H9 (cell line): ENCODE measurements around the gene PHKA1. TPM values are rescaled to one million over a fixed set of nuclear protein-coding genes. Genes with fewer than 3 reads are reported as not detected.

Experiments
- DNase-seq: peaks from one replicate; pipeline ENCODE4 v3.0.0-alpha.2; 2017
- H2AFZ ChIP-seq: one replicate; pipeline ENCODE4 v1.6.1; 2013; ENCODE audit warnings: mild to moderate bottlenecking, low read length, control low read depth, moderate library complexity
- H2AK5ac ChIP-seq: 2 replicates; pipeline ENCODE4 v1.6.1; 2013; ENCODE audit warnings: low read length, control low read depth, mixed read lengths; ENCODE audit not compliant: insufficient read length
- H2BK120ac ChIP-seq: one replicate; pipeline ENCODE4 v1.6.1; 2013; ENCODE audit warnings: low read depth, mild to moderate bottlenecking, low read length, control low read depth, inconsistent platforms; ENCODE audit not compliant: poor library complexity, severe bottlenecking
- H2BK12ac ChIP-seq: 2 replicates; pipeline ENCODE4 v1.6.1; 2013; ENCODE audit warnings: low read length, control low read depth, mixed read lengths, low read depth; ENCODE audit not compliant: insufficient read length
- H2BK15ac ChIP-seq: 2 replicates; pipeline ENCODE4 v1.6.1; 2013; ENCODE audit warnings: low read depth, low read length, control low read depth
- H2BK20ac ChIP-seq: one replicate; pipeline ENCODE4 v1.6.1; 2013; ENCODE audit warnings: low read depth, mild to moderate bottlenecking, low read length, control low read depth, inconsistent platforms; ENCODE audit not compliant: poor library complexity, severe bottlenecking
- H2BK5ac ChIP-seq: 2 replicates; pipeline ENCODE4 v1.6.1; 2013; ENCODE audit warnings: low read length, control low read depth, mixed read lengths; ENCODE audit not compliant: insufficient read length
- H3K14ac ChIP-seq: 2 replicates; pipeline ENCODE4 v1.6.1; 2013; ENCODE audit warnings: low read length, control low read depth; ENCODE audit not compliant: insufficient read depth
- H3K18ac ChIP-seq: 2 replicates; pipeline ENCODE4 v1.6.1; 2013; ENCODE audit warnings: low read depth, mild to moderate bottlenecking, mixed read lengths, low read length, control low read depth; ENCODE audit not compliant: insufficient read length
- H3K23ac ChIP-seq: 2 replicates; pipeline ENCODE4 v1.6.1; 2013; ENCODE audit warnings: low read length, control low read depth, mixed read lengths, low read depth; ENCODE audit not compliant: insufficient read length
- H3K23me2 ChIP-seq: 2 replicates; pipeline ENCODE4 v1.6.1; 2013; ENCODE audit warnings: low read depth, mild to moderate bottlenecking, mixed read lengths, low read length, control low read depth; ENCODE audit not compliant: insufficient read length, poor library complexity, severe bottlenecking
- H3K27ac ChIP-seq: 2 replicates; pipeline ENCODE4 v1.5.1; 2013; ENCODE audit warnings: low read length, control low read depth, mixed read lengths, low read depth; ENCODE audit not compliant: insufficient read length
- H3K27me3 ChIP-seq: 2 replicates; pipeline ENCODE4 v1.6.1; 2013; ENCODE audit warnings: low read length, control low read depth, inconsistent platforms; ENCODE audit not compliant: insufficient read depth
- H3K4ac ChIP-seq: 2 replicates; pipeline ENCODE4 v1.6.1; 2013; ENCODE audit warnings: low read depth, mild to moderate bottlenecking, control low read depth, inconsistent platforms, low read length, moderate library complexity
- H3K4me1 ChIP-seq: 2 replicates; pipeline ENCODE4 v1.6.1; 2013; ENCODE audit warnings: low read length, control low read depth, inconsistent platforms; ENCODE audit not compliant: insufficient read depth
- H3K4me2 ChIP-seq: 2 replicates; pipeline ENCODE4 v1.6.1; 2013; ENCODE audit warnings: low read length, control low read depth, mixed read lengths; ENCODE audit not compliant: insufficient read length, insufficient read depth
- H3K56ac ChIP-seq: 2 replicates; pipeline ENCODE4 v1.6.1; 2013; ENCODE audit warnings: low read depth, mild to moderate bottlenecking, mixed read lengths, low read length, control low read depth; ENCODE audit not compliant: insufficient read length
- H3K79me1 ChIP-seq: 2 replicates; pipeline ENCODE4 v1.6.1; 2013; ENCODE audit warnings: low read depth, mild to moderate bottlenecking, moderate library complexity, low read length, control low read depth, inconsistent platforms; ENCODE audit not compliant: insufficient read depth, poor library complexity, severe bottlenecking
- H3K79me2 ChIP-seq: 2 replicates; pipeline ENCODE4 v1.6.1; 2013; ENCODE audit warnings: low read length, control low read depth, inconsistent platforms; ENCODE audit not compliant: insufficient read depth
- H3K9ac ChIP-seq: 2 replicates; pipeline ENCODE4 v1.6.1; 2013; ENCODE audit warnings: low read length, control low read depth, mixed read lengths; ENCODE audit not compliant: insufficient read length; ENCODE audit errors: extremely low read depth
- H3K9me3 ChIP-seq: one replicate; pipeline ENCODE4 v1.6.1; 2013; ENCODE audit warnings: low read depth, low read length, inconsistent platforms; ENCODE audit not compliant: control insufficient read depth
- H3T11ph ChIP-seq: one replicate; pipeline ENCODE4 v1.6.1; 2013; ENCODE audit warnings: mild to moderate bottlenecking, low read length, control low read depth, inconsistent platforms
- H4K20me1 ChIP-seq: one replicate; pipeline ENCODE4 v1.6.1; 2013; ENCODE audit not compliant: control insufficient read depth, insufficient read length, insufficient read depth
- H4K5ac ChIP-seq: 2 replicates; pipeline ENCODE4 v1.6.1; 2013; ENCODE audit warnings: low read depth, mild to moderate bottlenecking, mixed read lengths, low read length, control low read depth; ENCODE audit not compliant: insufficient read length
- H4K8ac ChIP-seq: replicated peaks from 2 replicates; pipeline ENCODE4 v1.6.1; 2013; ENCODE audit warnings: low read length, control low read depth, mixed read lengths, low read depth; ENCODE audit not compliant: insufficient read length
- H4K91ac ChIP-seq: 2 replicates; pipeline ENCODE4 v1.6.1; 2013; ENCODE audit warnings: low read depth, mild to moderate bottlenecking, moderate library complexity, mixed read lengths, low read length, control low read depth; ENCODE audit not compliant: insufficient read length
- H3K27ac Mint-ChIP-seq, 3 experiments: 2 replicates in 2 of 3; 3 replicates in 1 of 3; pipeline ENCODE4 v1.8.0; 2020 to 2021; ENCODE audit warnings: mixed read lengths in 3 of 3, mild to moderate bottlenecking in 1 of 3, moderate library complexity in 1 of 3
- H3K27me3 Mint-ChIP-seq: 2 replicates; pipeline ENCODE4 v1.8.0; 2021; ENCODE audit warnings: low read depth, mild to moderate bottlenecking, moderate library complexity, mixed read lengths
- H3K36me3 Mint-ChIP-seq, 3 experiments: 2 replicates in 2 of 3; 3 replicates in 1 of 3; pipeline ENCODE4 v1.8.0; 2020 to 2021; ENCODE audit warnings: low read depth in 3 of 3, mixed read lengths in 3 of 3; ENCODE audit not compliant: insufficient read depth in 1 of 3
- H3K4me1 Mint-ChIP-seq, 2 experiments: 2 replicates each; pipeline ENCODE4 v1.8.0; 2020; ENCODE audit warnings: mixed read lengths in 2 of 2
- H3K4me3 Mint-ChIP-seq, 2 experiments: 2 replicates in 1 of 2; 3 replicates in 1 of 2; pipeline ENCODE4 v1.8.0; 2020 to 2021; ENCODE audit warnings: mild to moderate bottlenecking in 2 of 2, mixed read lengths in 2 of 2, moderate library complexity in 1 of 2
- H3K9me3 Mint-ChIP-seq, 2 experiments: 2 replicates in 1 of 2; 3 replicates in 1 of 2; pipeline ENCODE4 v1.8.0; 2020; ENCODE audit warnings: mild to moderate bottlenecking in 2 of 2, mixed read lengths in 2 of 2, moderate library complexity in 1 of 2
- WGBS: extraction: QIAGEN DNeasy Blood & Tissue Kit; methylation state at CpG from one replicate; pipeline ENCODE4 v1.1.7; 2013; ENCODE audit warnings: missing lambda C conversion rate, low lambda C conversion rate, mixed read lengths; ENCODE audit not compliant: insufficient read length; ENCODE audit errors: extremely low coverage; 5-methylcytosine and 5-hydroxymethylcytosine counted together
- total RNA-seq: library from RNA; stranded (reverse); gene quantifications from 2 replicates; pipeline ENCODE4 v1.2.1, GENCODE V29; 2021
- TF ChIP-seq, protein P1 (sequence below): fragments of 200-600 bp; sonication (generic); conservative IDR thresholded peaks from 3 replicates; pipeline ENCODE4 v1.8.0; 2021; ENCODE audit warnings: antibody characterized with exemption, mild to moderate bottlenecking

PHKA1 gene
- total RNA-seq, 1 experiment from 2014 or later, result 6.6 TPM

- no peaks in the 10 kb centered on the region for H3K79me2 ChIP-seq
- no peak overlapping the region for H4K8ac ChIP-seq
- H2BK120ac ChIP-seq, result no peak overlapping the region
- H4K5ac ChIP-seq, result no peak overlapping the region
- H3K4ac ChIP-seq, result no peak overlapping the region
- no peak overlapping the region for H4K91ac ChIP-seq
- H3K79me1 ChIP-seq, result no peaks in the 10 kb centered on the region
- no CpG with 5 or more reads among the region's 7 CpGs for WGBS
- Mint-ChIP-seq H3K36me3 (peaks cover 4 to 25% (median 22%) of the 10 kb centered on the region in 3 experiments), H3K4me1 (no peaks in the 10 kb centered on the region; a peak in 1 of 4 replicates), H3K27ac (peak overlapping the region in 1 of 3 experiments; percentile 97; a peak in 1 of 7 replicates), H3K4me3 (peak overlapping the region; percentile 91 to 93), H3K9me3 (peaks cover 67 to 70% of the 10 kb centered on the region in 2 experiments), H3K27me3 (peaks cover 4% of the 10 kb centered on the region)
- H3T11ph ChIP-seq, result no peak overlapping the region
- no peak overlapping the region for H3K27ac ChIP-seq
- no peak for DNase-seq
- peak overlapping the region; percentile 60 for H2AFZ ChIP-seq
- H2AK5ac ChIP-seq, result no peak overlapping the region
- no peak overlapping the region for H2BK15ac ChIP-seq
- H2BK20ac ChIP-seq, result no peak overlapping the region
- H3K4me2 ChIP-seq, result peak overlapping the region; percentile 85
- H4K20me1 ChIP-seq, result no peaks in the 10 kb centered on the region
- TF ChIP-seq, protein P1, sequence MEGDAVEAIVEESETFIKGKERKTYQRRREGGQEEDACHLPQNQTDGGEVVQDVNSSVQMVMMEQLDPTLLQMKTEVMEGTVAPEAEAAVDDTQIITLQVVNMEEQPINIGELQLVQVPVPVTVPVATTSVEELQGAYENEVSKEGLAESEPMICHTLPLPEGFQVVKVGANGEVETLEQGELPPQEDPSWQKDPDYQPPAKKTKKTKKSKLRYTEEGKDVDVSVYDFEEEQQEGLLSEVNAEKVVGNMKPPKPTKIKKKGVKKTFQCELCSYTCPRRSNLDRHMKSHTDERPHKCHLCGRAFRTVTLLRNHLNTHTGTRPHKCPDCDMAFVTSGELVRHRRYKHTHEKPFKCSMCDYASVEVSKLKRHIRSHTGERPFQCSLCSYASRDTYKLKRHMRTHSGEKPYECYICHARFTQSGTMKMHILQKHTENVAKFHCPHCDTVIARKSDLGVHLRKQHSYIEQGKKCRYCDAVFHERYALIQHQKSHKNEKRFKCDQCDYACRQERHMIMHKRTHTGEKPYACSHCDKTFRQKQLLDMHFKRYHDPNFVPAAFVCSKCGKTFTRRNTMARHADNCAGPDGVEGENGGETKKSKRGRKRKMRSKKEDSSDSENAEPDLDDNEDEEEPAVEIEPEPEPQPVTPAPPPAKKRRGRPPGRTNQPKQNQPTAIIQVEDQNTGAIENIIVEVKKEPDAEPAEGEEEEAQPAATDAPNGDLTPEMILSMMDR, result no peak
- no peak overlapping the region for H2BK12ac ChIP-seq
- H3K56ac ChIP-seq, result no peak overlapping the region
- no peaks in the 10 kb centered on the region for H3K27me3 ChIP-seq
- H3K23ac ChIP-seq, result no peak overlapping the region
- no peak overlapping the region for H3K14ac ChIP-seq
- no peak overlapping the region for H3K9ac ChIP-seq
- no peak overlapping the region for H2BK5ac ChIP-seq
- peaks cover 4% of the 10 kb centered on the region for H3K23me2 ChIP-seq
- peaks cover 20% of the 10 kb centered on the region for H3K9me3 ChIP-seq
- no peak overlapping the region for H3K18ac ChIP-seq
- no peaks in the 10 kb centered on the region for H3K4me1 ChIP-seq
These were observed 141.0 kb downstream of the PHKA1 start for GRCh38 chrX:72573158-72573511.
